OCI-LY1 (cell line): Measurements from ENCODE around the gene WFS1.

ENCODE experiments used
- H2AFZ ChIP-seq: fragments of 200-600 bp; sonication (generic), shearing (Covaris generic); 2 replicates; pipeline ENCODE4 v1.6.0; 2014; ENCODE audit warnings: antibody characterized with exemption, mild to moderate bottlenecking, low read length
- H3F3A ChIP-seq: fragments of 200-600 bp; sonication (generic), shearing (Covaris generic); 2 replicates; pipeline ENCODE4 v1.6.0; 2014; ENCODE audit warnings: mild to moderate bottlenecking, antibody characterized with exemption, low read length, moderate library complexity; ENCODE audit not compliant: insufficient read depth
- H3K27ac ChIP-seq: fragments of 200-600 bp; sonication (generic); 2 replicates; pipeline ENCODE4 v1.5.1; 2014; ENCODE audit warnings: low read length, mixed run types, mild to moderate bottlenecking, low read depth; ENCODE audit not compliant: poor library complexity, severe bottlenecking
- H3K27me3 ChIP-seq: fragments of 200-600 bp; sonication (generic); 2 replicates; pipeline ENCODE4 v1.6.0; 2014; ENCODE audit warnings: antibody characterized with exemption, mild to moderate bottlenecking, low read length, moderate library complexity; ENCODE audit not compliant: insufficient read depth
- H3K36me3 ChIP-seq: fragments of 200-600 bp; sonication (generic); 2 replicates; pipeline ENCODE4 v1.6.1; 2014; ENCODE audit warnings: mild to moderate bottlenecking, antibody characterized with exemption, low read length, moderate library complexity, mixed read lengths; ENCODE audit not compliant: insufficient read depth
- H3K4me1 ChIP-seq: fragments of 200-600 bp; sonication (generic); 2 replicates; pipeline ENCODE4 v1.5.1; 2014; ENCODE audit warnings: mild to moderate bottlenecking, low read length, moderate library complexity; ENCODE audit not compliant: insufficient read depth, severe bottlenecking
- H3K4me2 ChIP-seq: fragments of 200-600 bp; sonication (generic), shearing (Covaris generic); 2 replicates; pipeline ENCODE4 v1.6.1; 2014; ENCODE audit warnings: low read length
- H3K4me3 ChIP-seq: fragments of 200-600 bp; sonication (generic); 2 replicates; pipeline ENCODE4 v1.5.1; 2014; ENCODE audit warnings: low read length, low read depth, mild to moderate bottlenecking, mixed read lengths; ENCODE audit not compliant: poor library complexity, severe bottlenecking
- H3K79me2 ChIP-seq: fragments of 200-600 bp; shearing (Covaris generic); 2 replicates; pipeline ENCODE4 v1.6.1; 2016; ENCODE audit warnings: mixed run types, low read length, mixed read lengths; ENCODE audit not compliant: insufficient read depth
- H3K9ac ChIP-seq: fragments of 200-600 bp; sonication (generic), shearing (Covaris generic); 2 replicates; pipeline ENCODE4 v1.6.1; 2014; ENCODE audit warnings: mild to moderate bottlenecking, low read length, mixed read lengths
- H3K9me2 ChIP-seq: fragments of 200-600 bp; sonication (generic), shearing (Covaris generic); 2 replicates; pipeline ENCODE4 v1.6.1; 2014; ENCODE audit warnings: low read depth, mild to moderate bottlenecking, low read length, mixed read lengths
- H3K9me3 ChIP-seq: fragments of 200-600 bp; shearing (Covaris generic); 2 replicates; pipeline ENCODE4 v1.6.1; 2014; ENCODE audit warnings: low read length, mixed read lengths
- H4K20me1 ChIP-seq: fragments of 200-600 bp; sonication (generic), shearing (Covaris generic); 2 replicates; pipeline ENCODE4 v1.6.0; 2016; ENCODE audit warnings: mild to moderate bottlenecking, low read length; ENCODE audit not compliant: insufficient read depth
- EZH2 ChIP-seq: fragments of 200-600 bp; sonication (generic), shearing (Covaris generic); IDR thresholded peaks from 2 replicates; pipeline ENCODE4 v1.8.0; 2017; ENCODE audit warnings: borderline replicate concordance, mixed run types, mild to moderate bottlenecking, antibody characterized with exemption, low read length, moderate library complexity, mixed read lengths
- TF ChIP-seq, protein P1 (sequence below): fragments of 200-600 bp; sonication (generic), shearing (Covaris generic); IDR thresholded peaks from 2 replicates; pipeline ENCODE4 v1.5.1; 2017; ENCODE audit warnings: mild to moderate bottlenecking, antibody characterized with exemption, low read length, moderate library complexity, mixed read lengths

Gene WFS1

DNA sequence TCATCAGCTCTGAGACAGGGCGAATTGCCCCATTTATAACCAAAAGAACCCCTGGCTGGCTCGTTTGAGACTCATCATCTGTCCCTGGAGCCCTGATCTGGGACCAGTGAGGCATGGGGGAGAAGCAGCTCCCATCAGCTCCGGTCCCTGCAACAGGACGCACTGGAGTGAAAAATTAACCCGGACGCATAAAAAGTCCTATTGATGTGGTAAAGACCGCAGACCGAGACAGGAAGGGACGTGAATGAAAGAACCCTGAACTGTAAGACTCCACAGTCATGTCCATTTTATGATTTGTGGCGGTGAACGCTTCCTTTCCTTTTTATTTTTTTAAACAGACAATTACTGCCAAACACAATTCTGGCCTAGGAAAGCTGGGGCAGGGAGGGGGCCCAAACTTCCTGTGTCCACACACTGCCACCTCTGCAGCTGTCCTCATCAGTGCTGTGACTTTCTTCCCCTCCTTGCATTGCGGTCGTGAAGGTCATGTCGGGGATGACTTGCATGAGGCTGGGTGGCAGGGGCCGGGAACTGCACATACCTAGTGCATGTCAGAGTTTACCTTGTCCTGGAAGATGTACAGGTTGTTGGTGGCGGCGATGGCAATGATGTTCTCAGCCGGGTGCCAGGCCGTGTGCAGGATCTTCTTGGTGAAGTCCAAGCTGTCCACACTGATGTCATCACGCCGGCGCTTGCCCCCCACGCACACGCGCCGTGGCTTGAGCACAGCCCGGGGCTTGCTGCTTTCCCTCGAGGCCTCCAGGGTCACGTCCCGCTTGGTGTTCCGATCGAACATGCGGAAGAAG lies 53.3 kb downstream of the WFS1 start:
- no peak overlapping the region for H3K4me3 ChIP-seq
- no peaks in the 10 kb centered on the region for H3K79me2 ChIP-seq
- H3K9me3 ChIP-seq: no peaks in the 10 kb centered on the region
- H3K36me3 ChIP-seq: no peaks in the 10 kb centered on the region
- no peaks in the 10 kb centered on the region for H3K4me1 ChIP-seq
- H3K9me2 ChIP-seq: no peaks in the 10 kb centered on the region
- no peak for TF ChIP-seq EZH2
- TF ChIP-seq, protein P1, sequence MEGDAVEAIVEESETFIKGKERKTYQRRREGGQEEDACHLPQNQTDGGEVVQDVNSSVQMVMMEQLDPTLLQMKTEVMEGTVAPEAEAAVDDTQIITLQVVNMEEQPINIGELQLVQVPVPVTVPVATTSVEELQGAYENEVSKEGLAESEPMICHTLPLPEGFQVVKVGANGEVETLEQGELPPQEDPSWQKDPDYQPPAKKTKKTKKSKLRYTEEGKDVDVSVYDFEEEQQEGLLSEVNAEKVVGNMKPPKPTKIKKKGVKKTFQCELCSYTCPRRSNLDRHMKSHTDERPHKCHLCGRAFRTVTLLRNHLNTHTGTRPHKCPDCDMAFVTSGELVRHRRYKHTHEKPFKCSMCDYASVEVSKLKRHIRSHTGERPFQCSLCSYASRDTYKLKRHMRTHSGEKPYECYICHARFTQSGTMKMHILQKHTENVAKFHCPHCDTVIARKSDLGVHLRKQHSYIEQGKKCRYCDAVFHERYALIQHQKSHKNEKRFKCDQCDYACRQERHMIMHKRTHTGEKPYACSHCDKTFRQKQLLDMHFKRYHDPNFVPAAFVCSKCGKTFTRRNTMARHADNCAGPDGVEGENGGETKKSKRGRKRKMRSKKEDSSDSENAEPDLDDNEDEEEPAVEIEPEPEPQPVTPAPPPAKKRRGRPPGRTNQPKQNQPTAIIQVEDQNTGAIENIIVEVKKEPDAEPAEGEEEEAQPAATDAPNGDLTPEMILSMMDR: no peak
- no peaks in the 10 kb centered on the region for H4K20me1 ChIP-seq
- no peaks in the 10 kb centered on the region for H3K27me3 ChIP-seq
- no peak overlapping the region for H3K9ac ChIP-seq
- H3K4me2 ChIP-seq: no peak overlapping the region
- H3K27ac ChIP-seq: no peak overlapping the region
- H2AFZ ChIP-seq: no peak overlapping the region
- H3F3A ChIP-seq: no peaks in the 10 kb centered on the region

DNA sequence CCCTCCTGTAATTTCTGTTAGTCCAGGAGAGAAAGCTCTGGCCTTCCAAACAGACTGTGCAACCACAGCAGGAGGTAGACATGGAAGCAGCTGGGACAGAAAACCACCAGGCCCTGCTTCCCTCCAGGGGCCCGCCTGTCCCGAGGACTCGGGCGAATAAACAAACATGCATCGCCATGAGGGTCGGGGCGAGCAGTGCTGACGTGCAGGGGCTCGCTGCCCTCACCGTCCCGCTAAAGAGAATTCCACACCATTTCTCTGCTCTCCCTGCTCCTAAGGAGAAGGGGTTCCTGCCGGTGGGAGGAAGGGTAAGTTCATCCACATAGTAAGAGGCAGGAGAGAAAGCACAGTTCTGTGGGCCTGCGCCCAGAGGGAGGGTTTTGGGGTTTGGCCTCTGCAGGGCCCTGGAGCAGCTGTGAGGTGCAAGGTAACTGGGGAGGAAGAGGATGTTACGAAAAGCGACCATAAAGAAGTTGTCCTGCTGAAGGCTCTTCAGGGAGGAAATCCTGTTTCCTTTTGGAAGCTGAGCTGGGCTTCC lies 54.9 kb downstream of the WFS1 start:
- no peaks in the 10 kb centered on the region for H3K79me2 ChIP-seq
- H3K36me3 ChIP-seq: no peaks in the 10 kb centered on the region
- no peak overlapping the region for H3K9ac ChIP-seq
- H4K20me1 ChIP-seq: no peaks in the 10 kb centered on the region
- no peak overlapping the region for H3K4me2 ChIP-seq
- H3K4me1 ChIP-seq: no peaks in the 10 kb centered on the region
- no peaks in the 10 kb centered on the region for H3K27me3 ChIP-seq
- TF ChIP-seq EZH2: no peak
- TF ChIP-seq, protein P1: no peak
- H3F3A ChIP-seq: no peaks in the 10 kb centered on the region
- no peaks in the 10 kb centered on the region for H3K9me3 ChIP-seq
- no peak overlapping the region for H2AFZ ChIP-seq
- H3K4me3 ChIP-seq: no peak overlapping the region
- no peaks in the 10 kb centered on the region for H3K9me2 ChIP-seq
- no peak overlapping the region for H3K27ac ChIP-seq

DNA sequence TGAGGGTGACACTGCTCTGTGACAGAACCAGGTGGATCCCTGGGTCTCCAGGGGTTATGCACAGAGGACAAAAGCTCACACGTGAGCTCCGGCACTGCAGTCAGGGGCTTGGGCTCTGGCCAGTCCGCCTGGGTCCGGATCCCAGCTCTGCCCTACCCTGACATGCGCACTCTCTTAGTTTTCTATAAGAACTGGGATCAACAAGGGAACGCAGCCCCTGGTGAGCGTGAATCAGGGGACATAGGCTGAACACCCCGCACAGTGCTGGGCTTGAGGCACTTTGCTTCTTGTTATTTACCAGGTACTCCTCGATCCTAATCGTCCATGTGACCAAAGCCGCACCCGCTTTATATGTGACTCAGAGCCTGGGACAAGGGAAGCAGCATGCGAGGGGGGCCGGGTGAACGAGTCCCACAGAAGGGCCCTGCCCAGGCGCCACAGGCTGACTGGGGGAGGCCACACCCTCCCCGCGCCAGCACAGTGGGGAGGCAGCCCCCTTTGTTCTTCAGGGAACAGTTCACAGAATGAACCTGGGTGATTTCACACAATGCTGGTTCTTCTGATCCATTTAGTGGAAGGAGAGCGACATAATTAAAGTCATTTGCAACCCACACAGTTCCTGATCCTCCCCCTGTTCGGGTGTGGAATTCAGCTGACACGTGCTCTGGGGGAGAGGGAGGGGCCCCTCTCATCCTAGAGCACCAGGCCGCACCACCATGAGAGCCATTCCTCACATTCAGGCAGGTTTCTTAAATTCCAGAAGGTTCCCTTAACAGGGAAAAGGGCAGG lies 55.5 kb downstream of the WFS1 start:
- Histone ChIP-seq H3K9me3 (no peaks in the 10 kb centered on the region), H3K79me2 (no peaks in the 10 kb centered on the region), H3K9ac (no peak overlapping the region), H3K36me3 (no peaks in the 10 kb centered on the region), H3K4me1 (no peaks in the 10 kb centered on the region), H3K9me2 (no peaks in the 10 kb centered on the region), H3K27ac (no peak overlapping the region), H3K4me2 (no peak overlapping the region), H2AFZ (no peak overlapping the region), H4K20me1 (no peaks in the 10 kb centered on the region), H3K27me3 (no peaks in the 10 kb centered on the region), H3F3A (no peaks in the 10 kb centered on the region), H3K4me3 (no peak overlapping the region)
- TF ChIP-seq, protein P1: no peak
- no peak for TF ChIP-seq EZH2
